IMR-90 (cell line): Measurements from ENCODE around the gene APC. TPM values are rescaled to one million over a fixed set of nuclear protein-coding genes. Genes with fewer than 3 reads are reported as not detected.

ENCODE experiments used
- ATAC-seq: fragments of 200-7000 bp; cut with Tn5 transposase; 2 replicates; pipeline ENCODE4 v1.9.1; 2020; ENCODE audit warnings: low read depth, mild to moderate bottlenecking, moderate library complexity
- BruUV-seq: library from RNA; stranded (reverse); fragments of 400-500 nt; replicated peaks from 2 replicates; lab custom pipeline; 2021; lab: Mats Ljungman, UMichigan
- CTCF ChIA-PET: fragments of 300-600 bp; formaldehyde crosslinking; extraction: SDS; loops from one replicate; lab custom pipeline; 2021; ENCODE audit warnings: antibody characterized with exemption; lab: Yijun Ruan, JAX
- POLR2A ChIA-PET: fragments of 300-600 bp; sonication (Branson Sonifier 250); formaldehyde crosslinking; loops from one replicate; lab custom pipeline; 2022; ENCODE audit warnings: antibody characterized with exemption; ENCODE audit not compliant: unreplicated experiment; lab: Charles Lee
- DNase-seq: peaks from one replicate; pipeline ENCODE4 v3.0.0; 2013
- H2AFZ ChIP-seq: replicated peaks from 2 replicates; pipeline ENCODE3; 2013; ENCODE audit warnings: low read length, mild to moderate bottlenecking; ENCODE audit not compliant: poor library complexity
- H2AK5ac ChIP-seq: 2 replicates; pipeline ENCODE4 v1.6.1; 2013; ENCODE audit warnings: low read depth, low read length, inconsistent platforms
- H2AK9ac ChIP-seq: replicated peaks from 2 replicates; pipeline ENCODE3; 2013; ENCODE audit warnings: mild to moderate bottlenecking, low read depth, low read length, moderate library complexity; ENCODE audit not compliant: poor library complexity
- H2BK120ac ChIP-seq: 2 replicates; pipeline ENCODE4 v1.6.1; 2013; ENCODE audit warnings: low read depth, low read length, inconsistent platforms
- H2BK15ac ChIP-seq: 3 replicates; pipeline ENCODE4 v1.6.1; 2013; ENCODE audit warnings: low read depth, low read length, inconsistent platforms
- H2BK20ac ChIP-seq: 2 replicates; pipeline ENCODE4 v1.6.1; 2013; ENCODE audit warnings: low read depth, mild to moderate bottlenecking, inconsistent platforms, low read length, moderate library complexity
- H2BK5ac ChIP-seq: 2 replicates; pipeline ENCODE4 v1.6.1; 2013; ENCODE audit warnings: mild to moderate bottlenecking, low read depth, low read length, inconsistent platforms; ENCODE audit not compliant: poor library complexity, severe bottlenecking
- H3K14ac ChIP-seq: replicated peaks from 2 replicates; pipeline ENCODE4 v1.6.1; 2013; ENCODE audit warnings: low read depth, low read length, inconsistent platforms
- H3K18ac ChIP-seq: 2 replicates; pipeline ENCODE4 v1.6.1; 2013; ENCODE audit warnings: low read depth, low read length, control low read depth
- H3K23ac ChIP-seq: 2 replicates; pipeline ENCODE4 v1.6.1; 2013; ENCODE audit warnings: low read depth, low read length, inconsistent platforms
- H3K27ac ChIP-seq: 2 replicates; pipeline ENCODE4 v1.5.1; 2013; ENCODE audit warnings: mild to moderate bottlenecking, control low read depth, low read length; ENCODE audit not compliant: insufficient read depth
- H3K27me3 ChIP-seq: 2 replicates; pipeline ENCODE4 v1.6.1; 2013; ENCODE audit warnings: low read length; ENCODE audit not compliant: control insufficient read depth, insufficient read depth
- H3K36me3 ChIP-seq: 2 replicates; pipeline ENCODE4 v1.6.1; 2013; ENCODE audit warnings: low read length, mixed read lengths; ENCODE audit not compliant: control insufficient read depth, insufficient read depth
- H3K4ac ChIP-seq: 2 replicates; pipeline ENCODE4 v1.6.1; 2013; ENCODE audit warnings: low read depth, low read length, inconsistent platforms
- H3K4me1 ChIP-seq: 2 replicates; pipeline ENCODE4 v1.6.1; 2013; ENCODE audit warnings: low read length, mixed read lengths; ENCODE audit not compliant: control insufficient read depth, insufficient read depth
- H3K4me2 ChIP-seq: 2 replicates; pipeline ENCODE4 v1.6.1; 2013; ENCODE audit warnings: low read depth, mild to moderate bottlenecking, control low read depth, low read length, moderate library complexity
- H3K4me3 ChIP-seq: 2 replicates; pipeline ENCODE4 v1.5.1; 2013; ENCODE audit warnings: low read depth, mild to moderate bottlenecking, control low read depth, low read length, moderate library complexity; ENCODE audit not compliant: insufficient read depth
- H3K56ac ChIP-seq: 2 replicates; pipeline ENCODE4 v1.6.1; 2013; ENCODE audit warnings: low read length, inconsistent platforms; ENCODE audit not compliant: insufficient read depth; ENCODE audit errors: extremely low read depth
- H3K79me1 ChIP-seq, 2 experiments: 2 replicates each; pipeline ENCODE4 v1.6.1; 2013; ENCODE audit warnings: low read length in 2 of 2, inconsistent platforms in 1 of 2, low read depth in 1 of 2
- H3K9ac ChIP-seq: 2 replicates; pipeline ENCODE4 v1.6.1; 2013; ENCODE audit warnings: low read depth, low read length, control low read depth
- H3K9me1 ChIP-seq: 2 replicates; pipeline ENCODE4 v1.6.1; 2013; ENCODE audit warnings: low read length, inconsistent platforms; ENCODE audit not compliant: insufficient read depth
- H3K9me3 ChIP-seq: 2 replicates; pipeline ENCODE4 v1.6.1; 2013; ENCODE audit warnings: low read length; ENCODE audit not compliant: control insufficient read depth, insufficient read depth
- H4K20me1 ChIP-seq: 2 replicates; pipeline ENCODE4 v1.6.1; 2013; ENCODE audit warnings: low read length, inconsistent platforms; ENCODE audit not compliant: insufficient read depth
- H4K5ac ChIP-seq: 2 replicates; pipeline ENCODE4 v1.6.1; 2013; ENCODE audit warnings: mild to moderate bottlenecking, low read depth, low read length, control low read depth
- H4K8ac ChIP-seq, 2 experiments: 2 replicates each; pipeline ENCODE4 v1.6.1; 2013; ENCODE audit warnings: low read depth in 2 of 2, low read length in 2 of 2, control low read depth in 1 of 2, inconsistent platforms in 1 of 2
- H4K91ac ChIP-seq: 2 replicates; pipeline ENCODE4 v1.6.1; 2013; ENCODE audit warnings: low read depth, low read length, inconsistent platforms; ENCODE audit not compliant: insufficient read depth
- CEBPB ChIP-seq: IDR thresholded peaks from 2 replicates; pipeline ENCODE4 v1.6.1; 2012; ENCODE audit warnings: low read depth, low read length, improper control_type of control experiment
- MXI1 ChIP-seq: IDR thresholded peaks from 2 replicates; pipeline ENCODE4 v1.6.1; 2012; ENCODE audit warnings: low read depth, mild to moderate bottlenecking, low read length, moderate library complexity, borderline replicate concordance
- USF2 ChIP-seq: fragments of 150-350 bp; IDR thresholded peaks from 2 replicates; pipeline ENCODE4 v1.6.1; 2017; ENCODE audit warnings: mild to moderate bottlenecking, antibody characterized with exemption, low read length, low read depth
- dilution Hi-C: fragments of 300-500 bp; cut with HindIII; formaldehyde crosslinking; loops from one replicate; pipeline ENCODE4 v1.14.3; 2018; ENCODE audit warnings: low sequenced_read_pairs; ENCODE audit not compliant: unreplicated experiment
- in situ Hi-C: fragments of 300-500 bp; cut with MboI; formaldehyde crosslinking; loops from 3 replicates; pipeline ENCODE4 v1.14.3; 2019; ENCODE audit warnings: low sequenced_read_pairs, inconsistent platforms, mixed read lengths
- intact Hi-C: fragments of 100-400 bp; cut with micrococcal nuclease; formaldehyde crosslinking; loops from 2 replicates; pipeline ENCODE4 v1.10.0; 2022
- polyA plus RNA-seq, 3 experiments: library from polyadenylated mRNA; depleted of rRNA; stranded (reverse); fragments of >200 nt; gene quantifications; 2 replicates each; pipeline ENCODE4 v1.2.3, GENCODE V29; 2012; ENCODE audit warnings: low replicate concordance in 1 of 3
- total RNA-seq: library from RNA; depleted of rRNA; stranded (reverse); fragments of >200 nt; gene quantifications from 2 replicates; pipeline ENCODE4 v1.2.3, GENCODE V29; 2012

Gene APC
- total and polyA plus RNA-seq, 2 of the 4 experiments (the other 2 are of a cell fraction): 7.3 to 58.4 TPM

- H4K5ac ChIP-seq: no peak overlapping the region
- no peak overlapping the region for H3K4me3 ChIP-seq
- dilution Hi-C loops: no loop called here
- CTCF ChIA-PET: interaction anchor here (0.6 to 0.7 kb wide), 3 partner anchors 68 to 1038 kb away, joined by 3 to 7 read pairs (median 5); no protein-coding TSS in a partner anchor
- H2AK5ac ChIP-seq: no peak overlapping the region
- no peak overlapping the region for H3K4ac ChIP-seq
- in situ Hi-C loops: no loop called here
- H2BK120ac ChIP-seq: no peak overlapping the region
- POLR2A ChIA-PET: interaction anchor here (0.5 kb wide), 1 partner anchor 137 kb away, joined by 3 read pairs; no protein-coding TSS in a partner anchor
- ATAC-seq (peak; percentile 43), DNase-seq (peak; percentile 84)
- no peak overlapping the region for H3K27ac ChIP-seq
- H3K14ac ChIP-seq: no peak overlapping the region
- H2BK20ac ChIP-seq: no peak overlapping the region
- H2AK9ac ChIP-seq: no peak overlapping the region
- no peak overlapping the region for H3K56ac ChIP-seq
- no peaks in the 10 kb centered on the region for H3K27me3 ChIP-seq
- H3K4me2 ChIP-seq: no peak overlapping the region
- H4K20me1 ChIP-seq: no peaks in the 10 kb centered on the region
- intact Hi-C loops: no loop called here
- H3K79me1 ChIP-seq: peaks cover 0 to 4% of the 10 kb centered on the region in 2 experiments; a peak in 1 of 4 replicates
- H2BK5ac ChIP-seq: no peak overlapping the region
- BruUV-seq: no TSS peak
- no peak overlapping the region for H3K18ac ChIP-seq
- TF ChIP-seq MXI1: no peak
- TF ChIP-seq USF2: no peak
- peak; percentile 98 for TF ChIP-seq CEBPB
- no peaks in the 10 kb centered on the region for H3K9me3 ChIP-seq
- 0 out of 2 replicates have a peak, but pooled peaks cover 2% of the 10 kb centered on the region for H3K4me1 ChIP-seq
- no peak overlapping the region for H2BK15ac ChIP-seq
- H4K91ac ChIP-seq: no peak overlapping the region
- no peaks in the 10 kb centered on the region for H3K9me1 ChIP-seq
- no peak overlapping the region for H2AFZ ChIP-seq
- no peak overlapping the region for H3K23ac ChIP-seq
- peaks cover 3% of the 10 kb centered on the region for H3K36me3 ChIP-seq
- H3K9ac ChIP-seq: no peak overlapping the region
- no peak overlapping the region for H4K8ac ChIP-seq
These were observed 41.8 kb downstream of the APC start for GRCh38 chr5:112779531-112779930.
